Chondrocyte (in vitro differentiated cells): ENCODE results near the gene SMG7. TPM values are rescaled to one million over a fixed set of nuclear protein-coding genes. Genes with fewer than 3 reads are reported as not detected.

Experiments
- DNase-seq: peaks from one replicate; pipeline ENCODE4 v3.0.0; 2021; ENCODE audit warnings: mixed read lengths, low spot score
- H3K27ac Mint-ChIP-seq: one replicate; pipeline ENCODE4 v1.8.0; 2021; ENCODE audit warnings: mild to moderate bottlenecking, moderate library complexity, mixed read lengths; ENCODE audit not compliant: unreplicated experiment
- H3K27me3 Mint-ChIP-seq: 2 replicates; pipeline ENCODE4 v1.8.0; 2021; ENCODE audit warnings: low read depth, mixed read lengths
- H3K36me3 Mint-ChIP-seq: 2 replicates; pipeline ENCODE4 v1.8.0; 2021; ENCODE audit warnings: low read depth, mixed read lengths
- H3K4me1 Mint-ChIP-seq: 2 replicates; pipeline ENCODE4 v1.8.0; 2021; ENCODE audit warnings: low read depth, mild to moderate bottlenecking, mixed read lengths
- H3K4me3 Mint-ChIP-seq: one replicate; pipeline ENCODE4 v1.8.0; 2021; ENCODE audit warnings: mild to moderate bottlenecking, moderate library complexity, mixed read lengths; ENCODE audit not compliant: unreplicated experiment
- H3K9me3 Mint-ChIP-seq: 2 replicates; pipeline ENCODE4 v1.8.0; 2021; ENCODE audit warnings: low read depth, mixed read lengths
- total RNA-seq: library from RNA; stranded (reverse); gene quantifications from 3 replicates; pipeline ENCODE4 v1.2.1, GENCODE V29; 2021
- TF ChIP-seq, protein P1 (sequence below): fragments of 200-600 bp; sonication (generic); IDR thresholded peaks from 2 replicates; pipeline ENCODE4 v1.5.0; 2021; ENCODE audit warnings: antibody characterized with exemption, mild to moderate bottlenecking, moderate library complexity

SMG7 gene
- total RNA-seq, 1 donor from 2014 or later, result 49.4 TPM

DNA sequence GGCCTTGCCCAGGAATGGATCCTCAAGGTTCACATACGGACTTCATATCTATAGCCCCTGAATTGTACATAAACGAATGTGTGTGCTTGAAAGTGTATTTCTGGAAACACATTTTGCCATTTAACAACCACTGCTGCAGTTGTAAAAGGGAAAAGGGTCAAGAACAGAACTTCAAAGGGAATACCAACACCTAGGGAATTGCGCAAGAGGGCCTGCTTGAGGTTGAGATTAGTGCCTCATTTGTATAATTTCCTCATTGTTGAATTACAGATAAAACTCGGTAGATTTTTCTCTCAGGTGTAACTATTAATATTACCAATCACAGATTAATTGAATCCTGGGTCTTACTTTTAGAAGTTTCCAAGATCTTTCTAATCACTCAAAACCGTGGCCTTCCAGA is 111.8 kb downstream of the SMG7 start:
- Mint-ChIP-seq H3K27me3 (no peaks in the 10 kb centered on the region), H3K36me3 (no peaks in the 10 kb centered on the region), H3K4me1 (peaks cover 3% of the 10 kb centered on the region), H3K4me3 (no peak overlapping the region), H3K9me3 (no peaks in the 10 kb centered on the region), H3K27ac (no peak overlapping the region)
- TF ChIP-seq, protein P1, sequence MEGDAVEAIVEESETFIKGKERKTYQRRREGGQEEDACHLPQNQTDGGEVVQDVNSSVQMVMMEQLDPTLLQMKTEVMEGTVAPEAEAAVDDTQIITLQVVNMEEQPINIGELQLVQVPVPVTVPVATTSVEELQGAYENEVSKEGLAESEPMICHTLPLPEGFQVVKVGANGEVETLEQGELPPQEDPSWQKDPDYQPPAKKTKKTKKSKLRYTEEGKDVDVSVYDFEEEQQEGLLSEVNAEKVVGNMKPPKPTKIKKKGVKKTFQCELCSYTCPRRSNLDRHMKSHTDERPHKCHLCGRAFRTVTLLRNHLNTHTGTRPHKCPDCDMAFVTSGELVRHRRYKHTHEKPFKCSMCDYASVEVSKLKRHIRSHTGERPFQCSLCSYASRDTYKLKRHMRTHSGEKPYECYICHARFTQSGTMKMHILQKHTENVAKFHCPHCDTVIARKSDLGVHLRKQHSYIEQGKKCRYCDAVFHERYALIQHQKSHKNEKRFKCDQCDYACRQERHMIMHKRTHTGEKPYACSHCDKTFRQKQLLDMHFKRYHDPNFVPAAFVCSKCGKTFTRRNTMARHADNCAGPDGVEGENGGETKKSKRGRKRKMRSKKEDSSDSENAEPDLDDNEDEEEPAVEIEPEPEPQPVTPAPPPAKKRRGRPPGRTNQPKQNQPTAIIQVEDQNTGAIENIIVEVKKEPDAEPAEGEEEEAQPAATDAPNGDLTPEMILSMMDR, result no peak
- no peak for DNase-seq

DNA sequence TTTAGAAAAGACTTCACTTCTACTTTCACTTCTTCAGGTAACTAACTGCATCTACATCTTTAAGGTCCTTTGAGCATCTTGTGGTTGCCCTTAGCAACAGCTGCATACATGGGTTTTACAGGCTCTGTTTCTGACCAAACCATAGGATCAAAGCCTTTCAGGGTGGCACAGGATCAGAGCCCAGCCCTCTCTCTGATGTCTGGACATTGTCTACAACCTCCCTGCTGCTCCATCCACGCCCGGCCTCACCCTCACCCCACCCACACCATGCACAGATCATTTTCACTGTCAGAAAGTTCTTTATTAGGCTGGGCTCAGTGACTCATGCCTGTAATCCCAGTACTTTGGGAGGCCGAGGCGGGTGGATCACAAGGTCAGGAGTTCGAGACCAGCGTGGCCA is 112.7 kb downstream of the SMG7 start:
- H3K4me1 Mint-ChIP-seq, result peaks cover 3% of the 10 kb centered on the region
- DNase-seq, result no peak
- no peak overlapping the region for H3K27ac Mint-ChIP-seq
- no peaks in the 10 kb centered on the region for H3K9me3 Mint-ChIP-seq
- no peak overlapping the region for H3K4me3 Mint-ChIP-seq
- no peaks in the 10 kb centered on the region for H3K27me3 Mint-ChIP-seq
- TF ChIP-seq, protein P1, result no peak
- H3K36me3 Mint-ChIP-seq, result no peaks in the 10 kb centered on the region

DNA sequence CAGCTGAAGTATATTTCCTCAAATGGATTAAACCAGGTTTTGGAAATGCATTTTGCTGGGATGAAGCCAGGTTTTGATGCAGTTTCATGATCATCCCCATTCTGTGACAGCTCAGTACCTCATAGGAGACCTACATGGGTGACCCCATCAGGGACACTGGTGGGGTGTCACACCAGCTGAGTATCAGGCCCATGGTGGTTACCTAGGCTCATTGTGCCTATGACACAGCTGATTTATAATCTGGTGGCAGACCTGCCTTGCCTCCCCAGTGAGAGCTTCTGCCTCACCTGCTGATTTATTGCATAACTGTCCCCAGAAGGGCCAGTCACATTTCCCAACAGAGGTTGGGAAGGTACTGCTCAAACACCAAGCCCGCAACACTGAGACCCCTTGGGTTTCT is 114.2 kb downstream of the SMG7 start:
- H3K4me1 Mint-ChIP-seq, result peaks cover 4% of the 10 kb centered on the region
- no peak overlapping the region for H3K27ac Mint-ChIP-seq
- DNase-seq, result no peak
- H3K4me3 Mint-ChIP-seq, result no peak overlapping the region
- TF ChIP-seq, protein P1, result no peak
- no peaks in the 10 kb centered on the region for H3K27me3 Mint-ChIP-seq
- no peaks in the 10 kb centered on the region for H3K36me3 Mint-ChIP-seq
- H3K9me3 Mint-ChIP-seq, result no peaks in the 10 kb centered on the region

DNA sequence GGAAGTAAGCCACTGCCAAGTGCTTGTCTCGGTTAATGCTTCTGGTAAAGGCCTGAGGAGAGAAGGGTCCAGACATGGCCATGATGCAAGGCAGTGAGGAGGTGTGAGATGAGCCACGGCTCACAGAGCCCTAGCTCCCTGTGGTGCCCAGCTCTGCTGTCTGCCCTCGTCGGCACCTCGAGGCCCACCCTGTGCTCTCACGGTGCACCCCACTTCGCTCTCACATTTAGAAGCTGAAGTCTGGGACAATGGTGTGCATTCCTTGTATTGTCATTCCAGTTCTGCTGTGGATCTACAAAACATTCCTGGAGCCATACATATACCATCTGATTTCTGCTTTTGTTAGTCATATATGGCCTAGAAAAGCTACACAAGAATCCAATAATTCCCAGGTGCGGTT is 114.6 kb downstream of the SMG7 start:
- Mint-ChIP-seq H3K36me3 (no peaks in the 10 kb centered on the region), H3K4me1 (peaks cover 4% of the 10 kb centered on the region), H3K9me3 (no peaks in the 10 kb centered on the region), H3K27me3 (no peaks in the 10 kb centered on the region), H3K27ac (no peak overlapping the region), H3K4me3 (no peak overlapping the region)
- TF ChIP-seq, protein P1, result no peak
- no peak for DNase-seq

DNA sequence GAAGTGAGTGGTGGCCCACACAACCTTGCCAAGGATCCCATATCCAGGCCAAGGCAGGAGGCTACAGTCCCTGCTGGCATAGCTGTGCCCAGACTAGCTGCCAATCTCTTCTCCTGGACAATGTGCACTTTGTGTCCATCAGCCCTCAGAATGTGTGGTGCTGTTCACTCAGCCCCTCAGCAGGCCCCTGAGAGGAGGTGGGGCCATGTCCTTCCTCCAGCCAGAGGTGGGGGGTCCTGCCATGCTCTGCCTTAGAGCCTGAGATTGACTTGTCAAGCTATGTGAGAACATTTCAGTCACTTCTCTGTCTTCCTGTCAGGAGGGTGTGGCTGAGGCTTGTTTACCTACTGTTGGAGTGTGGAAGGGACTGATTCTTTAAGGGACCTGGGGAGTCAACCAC is 116.5 kb downstream of the SMG7 start:
- TF ChIP-seq, protein P1, result no peak
- Mint-ChIP-seq H3K27ac (no peak overlapping the region), H3K4me1 (peaks cover 4% of the 10 kb centered on the region), H3K27me3 (no peaks in the 10 kb centered on the region), H3K36me3 (no peaks in the 10 kb centered on the region), H3K9me3 (no peaks in the 10 kb centered on the region), H3K4me3 (no peak overlapping the region)
- DNase-seq, result no peak
